ENCODE data around the gene ELF1.
"Not testable (repeated sequence)": the region's sequence is repeated elsewhere in the genome, so short reads cannot be mapped to it uniquely, and the experiment has no call there.

Gene ELF1

GRCh38 chr13:41019011-41019487 lies at the start of gene ELF1:
Gene ELF1, minus strand, starts transcription at chr13:41019316. Its CDS starts 37,262 bp downstream, at chr13:40982054.
- peak; percentile 41 for DNase-seq

- no peak for DNase-seq
Measured at GRCh38 chr13:41065078-41065477, 46.0 kb upstream of the ELF1 start.

- DNase-seq = no peak
Measured at GRCh38 chr13:41064493-41064892, 45.4 kb upstream of the ELF1 start.

GRCh38 chr13:41061914-41062837 lies 43.1 kb upstream of the ELF1 start:
- DNase-seq = no peak

- peak; percentile 83 for DNase-seq
Measured at GRCh38 chr13:41061075-41061913, 42.2 kb upstream of the ELF1 start, which contains the start of gene WBP4. Gene WBP4, plus strand, starts transcription at chr13:41061509. Its CDS starts 165 bp downstream, at chr13:41061674.

- peak; percentile 76 for DNase-seq
Measured at GRCh38 chr13:41060724-41061074, 41.6 kb upstream of the ELF1 start.

GRCh38 chr13:41060082-41060723 lies 41.1 kb upstream of the ELF1 start:
- DNase-seq = peak; percentile 50

- DNase-seq = no peak
Measured at GRCh38 chr13:41059456-41060081, 40.5 kb upstream of the ELF1 start.

- DNase-seq = no peak
Measured at GRCh38 chr13:41058295-41059070, 39.4 kb upstream of the ELF1 start.

- DNase-seq = no peak
Measured at GRCh38 chr13:41056826-41057711, 38.0 kb upstream of the ELF1 start.

GRCh38 chr13:41056194-41056593 lies 37.1 kb upstream of the ELF1 start:
- no peak for DNase-seq

GRCh38 chr13:41054919-41055619 lies 36.0 kb upstream of the ELF1 start:
- DNase-seq = no peak

GRCh38 chr13:41054212-41054877 lies 35.2 kb upstream of the ELF1 start:
- DNase-seq = no peak

- no peak for DNase-seq
Measured at GRCh38 chr13:41053384-41053826, 34.3 kb upstream of the ELF1 start.

- no peak for DNase-seq
Measured at GRCh38 chr13:41052441-41052840, 33.3 kb upstream of the ELF1 start.

GRCh38 chr13:41049480-41050440 lies 30.6 kb upstream of the ELF1 start:
- DNase-seq = no peak

GRCh38 chr13:41048640-41049039 lies 29.5 kb upstream of the ELF1 start:
- no peak for DNase-seq

- DNase-seq = not testable (repeated sequence)
Measured at GRCh38 chr13:41042419-41042818, 23.3 kb upstream of the ELF1 start.
